Measurements from ENCODE around the gene KLF1. TPM values are rescaled to one million over a fixed set of nuclear protein-coding genes. Genes with fewer than 3 reads are reported as not detected.

KLF1 gene
- total and polyA plus RNA-seq, 2 of the 8 experiments (the other 6 are each of a cell fraction or from before 2014, with no cell fraction given): 0.84 to 0.91 TPM

DNA sequence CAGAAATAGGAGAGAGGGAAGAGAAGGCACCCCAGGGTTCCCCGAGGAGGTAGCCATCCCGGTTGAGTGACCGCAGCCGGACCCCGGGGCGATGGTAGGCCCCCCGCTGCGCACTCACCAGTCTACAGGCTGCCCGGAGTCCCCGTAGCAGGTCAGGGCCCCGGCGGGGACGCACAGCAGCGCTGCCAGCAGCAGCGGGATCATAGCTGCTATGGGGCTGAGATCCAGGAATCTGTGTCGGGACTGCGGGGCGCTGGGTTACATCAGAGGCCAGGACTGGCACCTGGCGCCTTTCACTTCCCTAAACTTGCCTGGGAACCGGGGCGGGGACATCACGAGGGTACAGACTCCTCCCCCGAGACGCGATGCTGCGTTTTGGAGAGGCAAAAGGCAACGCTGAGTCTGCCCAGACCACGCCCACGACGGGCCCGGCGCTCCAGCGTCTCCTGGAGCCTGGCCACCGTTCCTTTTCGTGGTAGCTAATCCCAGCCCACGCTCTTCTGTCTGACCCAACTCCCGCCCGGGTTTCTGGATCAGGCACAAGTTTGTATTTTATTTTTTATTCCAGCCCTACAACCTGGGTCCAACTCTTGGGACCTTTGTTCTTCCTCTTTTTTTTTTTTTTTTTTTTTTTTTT is 5.7 kb downstream of the KLF1 start, which contains the start of gene DNASE2:
Gene DNASE2, minus strand, starts transcription at position 278 of the 637 bp plus-strand sequence. Its CDS starts 74 bp downstream, at position 204.
- Histone ChIP-seq H3K9me3 (ENCODE audit: insufficient read depth in 2 of 2, low read depth in 1 of 2, low read length in 1 of 2) (no peaks in the 10 kb centered on the region; a peak in 2 of 4 replicates), H2BK15ac (ENCODE audit: low read length) (no peak within 1 kb of the TSS), H4K20me1 (replicated peaks in 1 of 2; ENCODE audit: control insufficient read depth in 1 of 2, insufficient read depth in 2 of 2, low read length in 2 of 2) (no peaks in the 10 kb centered on the region), H3K18ac (ENCODE audit: extremely low read depth, low read length) (peak within 1 kb of the TSS; percentile 83), H3K4ac (replicated peaks; ENCODE audit: insufficient read length, low read depth, low read length) (no peak within 1 kb of the TSS), H3K4me3 (ENCODE audit: extremely low read depth in 1 of 4, insufficient read depth in 2 of 4, low read depth in 3 of 4, low read length in 4 of 4) (peak within 1 kb of the TSS; percentile 85 to 92 (median 88)), H3K27ac (ENCODE audit: low read depth, low read length) (peak within 1 kb of the TSS; percentile 20; the same call in 1 of the 2 replicates), H3K36me3 (ENCODE audit: control insufficient read depth in 2 of 4, insufficient read depth in 4 of 4, low read length in 3 of 4) (peaks cover 0 to 7% (median 2%) of the 10 kb centered on the region in 4 experiments; a peak in 3 of 8 replicates), H2AFZ (ENCODE audit: low read length) (peak within 1 kb of the TSS; percentile 39; the same call in 1 of the 2 replicates), H4K91ac (replicated peaks; ENCODE audit: insufficient read length, low read length) (peak within 1 kb of the TSS; percentile 85), H3K79me2 (ENCODE audit: control insufficient read depth in 1 of 2, insufficient read depth in 2 of 2, low read length in 2 of 2) (no peaks in the 10 kb centered on the region), H2AK5ac (ENCODE audit: low read depth, low read length) (0 out of 2 replicates have a peak within 1 kb of the TSS, but pooled peaks have one; percentile 30), H3K23ac (ENCODE audit: insufficient read length) (no peak within 1 kb of the TSS), H3K56ac (replicated peaks; ENCODE audit: insufficient read length, low read depth, low read length) (no peak within 1 kb of the TSS), H3K9ac (replicated peaks in 1 of 4; ENCODE audit: extremely low read depth in 1 of 4, low read depth in 3 of 4, low read length in 3 of 4) (peak within 1 kb of the TSS; percentile 65 to 71 (median 69)), H2BK12ac (ENCODE audit: low read depth, low read length) (0 out of 2 replicates have a peak within 1 kb of the TSS, but pooled peaks have one; percentile 4), H3K79me1 (ENCODE audit: low read depth, low read length) (no peaks in the 10 kb centered on the region), H4K8ac (ENCODE audit: extremely low read depth, insufficient read depth, low read length) (peak within 1 kb of the TSS; percentile 95; the same call in 1 of the 2 replicates), H3K4me2 (ENCODE audit: insufficient read depth in 1 of 2, low read depth in 2 of 2, low read length in 2 of 2) (peak within 1 kb of the TSS; percentile 61 to 77), H3K27me3 (replicated peaks in 1 of 4; ENCODE audit: control insufficient read depth in 3 of 4, extremely low read depth in 1 of 4, insufficient read depth in 3 of 4, low read length in 3 of 4) (peaks cover 0 to under 1% (median under 1%) of the 10 kb centered on the region in 4 experiments; a peak in 1 of 7 replicates), H2BK20ac (ENCODE audit: low read length) (no peak within 1 kb of the TSS), H3K14ac (ENCODE audit: insufficient read length) (no peak within 1 kb of the TSS), H4K5ac (ENCODE audit: insufficient read length, low read depth, low read length) (peak within 1 kb of the TSS; percentile 92), H2BK5ac (ENCODE audit: low read depth, low read length) (peak within 1 kb of the TSS; percentile 71), H2BK120ac (replicated peaks; ENCODE audit: low read depth, low read length) (no peak within 1 kb of the TSS), H3K23me2 (ENCODE audit: low read depth, low read length) (peaks cover 11% of the 10 kb centered on the region; the same call in 1 of the 2 replicates), H3K4me1 (replicated peaks in 1 of 4; ENCODE audit: control insufficient read depth in 3 of 4, insufficient read depth in 4 of 4, low read length in 3 of 4) (peaks cover 0 to 7% (median 6%) of the 10 kb centered on the region in 4 experiments; a peak in 5 of 7 replicates)
- peak; percentile 85 to 95 for DNase-seq (ENCODE audit: low read depth in 1 of 2, low spot score in 2 of 2)
- WGBS, 2 experiments (ENCODE audit: extremely low coverage in 1 of 2, insufficient coverage in 1 of 2, insufficient read length in 1 of 2, insufficient replicate concordance in 2 of 2, low coverage in 1 of 2, low lambda C conversion rate in 2 of 2, missing lambda C conversion rate in 1 of 2): 1% methylated on average over 37 of the region's 38 CpGs; no CpG with 5 or more reads in 1 of the 2 experiments
- ChIA-PET CTCF (ENCODE audit: partially characterized antibody) (interaction anchor here (1.0 to 2.0 kb wide), 3 partner anchors 18 to 84 kb away, joined by 3 to 9 read pairs (median 5); no protein-coding TSS in a partner anchor), POLR2A (ENCODE audit: partially characterized antibody) (interaction anchor here (0.9 to 12.3 kb wide), 20 partner anchors 8 to 106 kb away, joined by 3 to 110 read pairs (median 5); partner anchors contain the start of genes CALR, GCDH, HOOK2 and JUNB)
- no peak for FAIRE-seq
- TF ChIP-seq PHF8 (conservative IDR thresholded peaks at IDR 0.05; ENCODE audit: low read depth, low read length) (peak; percentile 73), POLR2A (IDR thresholded peaks at IDR 0.05; ENCODE audit: control extremely low read depth in 1 of 2, low read depth in 2 of 2, low read length in 2 of 2) (peak in 1 of 2 experiments; percentile 78; a peak in 2 of 3 replicates), ASH2L (IDR thresholded peaks at IDR 0.05; ENCODE audit: low read length) (peak; percentile 48), SAP30 (IDR thresholded peaks at IDR 0.05; ENCODE audit: insufficient read depth, insufficient replicate concordance, low read length) (no peak), EZH2 (IDR thresholded peaks at IDR 0.05; ENCODE audit: low read depth, low read length, severe bottlenecking) (no peak), SP1 (IDR thresholded peaks at IDR 0.05; ENCODE audit: low read depth, low read length) (peak; percentile 41; the same call in 1 of the 2 replicates), SIN3A (conservative IDR thresholded peaks at IDR 0.05 in 1 of 2, IDR thresholded peaks at IDR 0.05 in 1 of 2; ENCODE audit: low read depth in 1 of 2, low read length in 2 of 2) (peak in 1 of 2 experiments; percentile 61; a peak in 1 of 4 replicates), NANOG (IDR thresholded peaks at IDR 0.05; ENCODE audit: insufficient read depth, low read depth, low read length, poor library complexity, severe bottlenecking) (no peak), HDAC2 (IDR thresholded peaks at IDR 0.05; ENCODE audit: borderline replicate concordance in 1 of 2, low read depth in 2 of 2, low read length in 2 of 2) (0 out of 4 replicates have a peak, but pooled peaks of 1 of the 2 experiments have one; percentile 71)
- TF ChIP-seq, protein P1, sequence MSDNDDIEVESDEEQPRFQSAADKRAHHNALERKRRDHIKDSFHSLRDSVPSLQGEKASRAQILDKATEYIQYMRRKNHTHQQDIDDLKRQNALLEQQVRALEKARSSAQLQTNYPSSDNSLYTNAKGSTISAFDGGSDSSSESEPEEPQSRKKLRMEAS (IDR thresholded peaks at IDR 0.05): peak; percentile 52

All from H1 (cell line).